ENCODE data around the gene UBAC2.

The UBAC2 gene

DNA sequence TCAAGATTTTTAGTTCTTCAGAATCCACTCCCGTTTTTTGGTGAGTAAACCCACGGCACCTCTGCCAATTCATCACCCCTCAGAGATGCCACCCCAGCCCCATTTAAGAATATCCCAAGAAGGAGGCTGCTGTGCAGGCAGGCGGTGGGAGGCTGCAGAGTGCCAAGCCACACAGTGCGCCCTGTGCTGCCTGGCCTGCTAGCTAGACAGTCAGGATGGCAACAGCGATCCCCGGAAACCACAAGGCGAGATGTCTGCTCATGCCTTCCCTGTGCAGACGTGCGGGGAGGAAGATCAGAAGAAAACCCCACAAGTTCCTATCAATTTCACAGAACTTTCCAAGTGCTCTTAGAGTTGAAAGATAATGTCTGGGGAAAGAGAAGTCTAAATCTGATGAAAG is 171.3 kb downstream of the UBAC2 start:
- TF ChIP-seq, protein P1, sequence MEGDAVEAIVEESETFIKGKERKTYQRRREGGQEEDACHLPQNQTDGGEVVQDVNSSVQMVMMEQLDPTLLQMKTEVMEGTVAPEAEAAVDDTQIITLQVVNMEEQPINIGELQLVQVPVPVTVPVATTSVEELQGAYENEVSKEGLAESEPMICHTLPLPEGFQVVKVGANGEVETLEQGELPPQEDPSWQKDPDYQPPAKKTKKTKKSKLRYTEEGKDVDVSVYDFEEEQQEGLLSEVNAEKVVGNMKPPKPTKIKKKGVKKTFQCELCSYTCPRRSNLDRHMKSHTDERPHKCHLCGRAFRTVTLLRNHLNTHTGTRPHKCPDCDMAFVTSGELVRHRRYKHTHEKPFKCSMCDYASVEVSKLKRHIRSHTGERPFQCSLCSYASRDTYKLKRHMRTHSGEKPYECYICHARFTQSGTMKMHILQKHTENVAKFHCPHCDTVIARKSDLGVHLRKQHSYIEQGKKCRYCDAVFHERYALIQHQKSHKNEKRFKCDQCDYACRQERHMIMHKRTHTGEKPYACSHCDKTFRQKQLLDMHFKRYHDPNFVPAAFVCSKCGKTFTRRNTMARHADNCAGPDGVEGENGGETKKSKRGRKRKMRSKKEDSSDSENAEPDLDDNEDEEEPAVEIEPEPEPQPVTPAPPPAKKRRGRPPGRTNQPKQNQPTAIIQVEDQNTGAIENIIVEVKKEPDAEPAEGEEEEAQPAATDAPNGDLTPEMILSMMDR (conservative IDR thresholded peaks at IDR 0.05), result no peak
- no peak overlapping the region for H3K27ac ChIP-seq

DNA sequence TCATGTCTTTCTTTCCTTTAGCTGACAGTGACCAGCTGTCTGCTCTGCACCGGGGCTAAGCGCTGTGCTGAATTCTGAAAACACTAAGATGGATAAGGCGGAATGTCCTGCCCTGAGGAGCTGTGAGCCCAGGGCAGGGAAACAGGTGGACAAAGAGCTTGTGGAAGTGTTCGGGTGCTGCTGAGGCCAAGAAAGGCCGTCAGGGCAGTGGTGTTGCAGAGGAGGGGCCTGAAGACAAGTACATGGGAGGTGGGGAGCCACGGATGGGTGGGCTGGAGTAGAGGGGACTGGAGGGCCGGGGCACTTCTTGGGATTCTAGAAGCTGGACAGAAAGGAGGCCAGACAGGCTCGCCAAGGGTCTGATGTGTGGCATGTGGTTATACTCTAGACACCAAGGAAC is 172.8 kb downstream of the UBAC2 start:
- TF ChIP-seq, protein P1 (conservative IDR thresholded peaks at IDR 0.05), result no peak
- TF ChIP-seq ZFX (IDR thresholded peaks at IDR 0.05), result no peak

DNA sequence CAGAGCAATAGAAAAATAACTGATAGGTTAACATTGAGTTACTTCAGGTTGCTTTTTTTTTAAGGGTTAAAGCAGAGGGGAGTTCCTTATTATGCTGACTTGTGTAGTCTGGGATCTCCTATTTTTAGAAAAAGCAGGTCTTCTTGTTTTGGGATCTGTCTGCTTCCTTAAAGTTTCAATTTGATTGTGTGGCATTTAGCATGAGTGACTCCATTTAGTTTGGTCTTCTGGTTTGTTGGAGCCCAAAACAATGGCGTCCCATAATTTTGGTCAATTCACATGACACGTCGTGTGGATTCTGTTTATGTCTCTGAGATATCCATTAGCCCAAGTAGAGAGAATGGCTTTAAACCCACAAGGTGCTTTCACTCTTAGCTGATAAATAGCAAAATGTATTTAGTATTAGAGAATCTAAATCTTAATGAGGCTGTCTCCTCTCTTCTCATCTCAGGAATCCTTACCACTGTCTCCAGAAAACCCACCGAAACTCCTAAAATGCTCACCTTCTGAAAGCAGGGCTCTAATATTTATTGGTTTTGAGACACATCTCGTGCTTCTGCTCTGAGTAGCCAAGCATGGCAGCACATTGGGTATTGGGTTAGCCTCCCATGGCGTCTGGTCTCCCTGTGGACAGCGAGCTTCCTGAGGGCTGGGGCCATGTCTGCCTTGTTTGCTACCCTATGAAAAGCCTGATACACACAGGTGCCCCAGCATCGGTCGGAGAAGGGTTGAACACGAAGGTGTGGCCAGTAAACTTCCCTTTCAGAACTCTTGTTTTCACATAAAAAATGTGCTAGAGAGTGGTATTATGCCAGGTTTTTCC is 173.7 kb downstream of the UBAC2 start:
- TF ChIP-seq, protein P1 (conservative IDR thresholded peaks at IDR 0.05), result no peak
- H3K27ac ChIP-seq, result no peak overlapping the region

More for the DNA sequence above, 172.8 kb downstream of the UBAC2 start:
- no peak overlapping the region for H3K27ac ChIP-seq

DNA sequence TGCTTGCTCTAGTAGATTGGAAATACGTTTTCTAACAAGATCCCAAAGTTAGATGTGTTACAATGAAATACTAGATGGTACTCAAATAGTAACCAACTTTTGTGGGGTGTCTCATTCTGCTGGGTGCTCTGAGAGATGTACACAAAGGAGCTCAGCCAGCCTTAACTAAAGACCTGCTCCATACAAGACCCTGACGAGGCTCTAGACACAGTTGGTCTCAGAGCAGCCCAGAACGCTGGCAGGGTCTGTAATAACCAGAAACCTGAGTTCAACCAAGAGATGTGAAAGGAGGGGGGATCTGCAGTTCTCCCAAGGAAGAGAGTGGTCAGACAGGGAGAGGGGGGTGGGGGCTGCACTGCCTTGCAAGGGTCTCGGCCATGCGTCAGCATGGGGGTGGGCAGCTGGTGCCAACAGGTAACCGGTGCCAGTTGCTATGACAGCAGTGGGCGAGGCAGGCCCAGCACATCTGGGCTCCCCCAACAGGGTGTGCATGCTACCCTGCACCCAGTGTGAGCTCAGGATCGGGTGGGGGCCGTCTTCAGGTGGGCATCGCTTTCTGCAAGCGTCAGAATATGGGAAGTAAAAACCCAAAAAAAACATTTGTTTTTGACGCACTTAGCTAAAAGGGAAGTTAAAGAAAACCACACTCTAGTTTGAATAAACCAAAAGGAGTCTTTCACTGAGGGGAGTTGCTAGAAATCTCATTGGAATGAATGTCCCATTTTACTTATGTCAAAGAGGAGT is 174.5 kb downstream of the UBAC2 start:
- TF ChIP-seq ZFX (IDR thresholded peaks at IDR 0.05), result no peak
- TF ChIP-seq, protein P1 (conservative IDR thresholded peaks at IDR 0.05), result no peak
- H3K27ac ChIP-seq, result no peak overlapping the region

DNA sequence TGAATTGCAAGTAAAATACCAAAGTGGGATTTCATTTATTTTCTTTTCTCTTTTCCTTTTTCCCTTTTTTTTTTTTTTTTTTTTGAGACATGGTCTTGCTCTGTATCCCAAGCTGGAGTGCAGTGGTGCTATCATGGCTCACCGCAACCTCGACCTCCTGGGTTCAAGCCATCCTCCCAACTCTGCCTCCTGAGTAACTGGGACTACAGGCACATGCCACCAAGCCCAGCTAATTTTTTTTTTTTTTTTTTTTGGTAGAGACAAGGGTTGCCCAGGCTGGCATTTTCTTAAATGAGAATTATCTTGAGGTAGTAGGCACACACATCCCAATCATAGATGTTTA is 175.1 kb downstream of the UBAC2 start:
- no peak overlapping the region for H3K27ac ChIP-seq
- TF ChIP-seq ZFX (IDR thresholded peaks at IDR 0.05), result no peak
- TF ChIP-seq, protein P1 (conservative IDR thresholded peaks at IDR 0.05), result no peak

DNA sequence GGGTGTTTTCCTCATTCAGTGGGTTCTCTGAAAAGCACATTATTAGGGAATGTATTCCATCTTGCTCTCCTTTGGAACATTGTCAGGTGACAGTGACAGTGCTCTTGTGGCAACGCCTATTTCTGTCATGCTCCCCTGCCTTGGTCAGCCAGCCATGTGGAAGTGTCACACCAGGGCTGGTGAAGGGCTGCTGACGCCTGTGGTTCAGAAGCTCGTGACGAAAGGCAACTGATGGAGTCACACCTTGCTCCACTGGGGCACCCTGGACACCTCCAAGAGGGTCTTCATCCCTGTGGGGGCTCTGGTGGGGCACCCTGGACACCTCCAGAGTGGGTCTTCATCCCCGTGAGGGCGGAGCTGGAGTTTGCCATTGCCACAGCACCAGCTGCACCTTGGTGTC is 175.5 kb downstream of the UBAC2 start:
- TF ChIP-seq, protein P1 (conservative IDR thresholded peaks at IDR 0.05), result no peak
- TF ChIP-seq ZFX (IDR thresholded peaks at IDR 0.05), result no peak
- no peak overlapping the region for H3K27ac ChIP-seq

DNA sequence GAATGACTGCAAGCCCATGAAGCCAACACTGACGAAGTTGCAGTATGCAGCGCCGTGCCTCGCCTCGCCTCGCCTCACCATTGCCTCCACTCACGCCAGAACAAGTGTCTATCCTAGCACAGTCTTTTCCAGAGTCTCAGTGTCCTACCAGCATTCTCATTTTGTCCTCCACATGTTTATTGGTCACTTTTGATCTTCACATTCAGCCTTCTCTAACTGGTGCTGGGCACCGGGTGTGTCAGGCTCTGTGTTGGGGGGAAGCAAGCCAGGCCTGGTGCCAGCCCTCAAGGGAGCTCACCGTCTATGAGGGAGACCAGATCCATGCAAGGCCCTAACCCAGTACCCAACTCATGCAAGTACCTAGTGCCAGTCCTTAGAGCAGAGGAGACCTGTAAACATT is 176.3 kb downstream of the UBAC2 start:
- H3K27ac ChIP-seq, result no peak overlapping the region
- TF ChIP-seq ZFX (IDR thresholded peaks at IDR 0.05), result no peak
- TF ChIP-seq, protein P1 (conservative IDR thresholded peaks at IDR 0.05), result no peak
